Stimulated activated CD4-positive, alpha-beta T cell treated with anti-CD3 and anti-CD28 coated beads, Interleukin-2, amount 100 ng/mL, for 24 hours (primary cell): Measurements from ENCODE around the gene BSPRY.
"Not testable (repeated sequence)": the region's sequence is repeated elsewhere in the genome, so short reads cannot be mapped to it uniquely, and the experiment has no call there.

Experiments used
- DNase-seq, 2 donors: peaks; one replicate each; pipeline ENCODE4 v3.0.0-alpha.2; 2020

Gene BSPRY

GRCh38 chr9:113370806-113371325, 21.5 kb downstream of the BSPRY start:
- no peak for DNase-seq

- DNase-seq, result no peak
These were observed 22.7 kb downstream of the BSPRY start for GRCh38 chr9:113372059-113372458.

GRCh38 chr9:113373256-113373655, 23.9 kb downstream of the BSPRY start:
- no peak for DNase-seq

- no peak for DNase-seq
These were observed 24.5 kb downstream of the BSPRY start for GRCh38 chr9:113373676-113374392.

- peak in 1 of 2 donors; percentile 11 for DNase-seq
These were observed 26.0 kb downstream of the BSPRY start for GRCh38 chr9:113375057-113376023.

- DNase-seq, result peak; percentile 71 to 82
These were observed 27.6 kb downstream of the BSPRY start, which contains the start of gene HDHD3 for GRCh38 chr9:113376634-113377567. Gene HDHD3 (minus strand): TSS chr9:113376986. CDS start chr9:113374354, 2,632 bp downstream.

- not testable (repeated sequence) for DNase-seq
These were observed 29.9 kb downstream of the BSPRY start for GRCh38 chr9:113379094-113379828.

- not testable (repeated sequence) for DNase-seq
These were observed 30.5 kb downstream of the BSPRY start for GRCh38 chr9:113379829-113380210.

- DNase-seq, result no peak
These were observed 31.6 kb downstream of the BSPRY start for GRCh38 chr9:113380869-113381378.

- not testable (repeated sequence) for DNase-seq
These were observed 32.1 kb downstream of the BSPRY start for GRCh38 chr9:113381441-113381840.

- DNase-seq, result no peak
These were observed 32.6 kb downstream of the BSPRY start for GRCh38 chr9:113381909-113382411.

GRCh38 chr9:113386571-113387393, 37.4 kb downstream of the BSPRY start:
- DNase-seq, result no peak

- no peak for DNase-seq
These were observed 38.4 kb downstream of the BSPRY start for GRCh38 chr9:113387560-113388230.

GRCh38 chr9:113388833-113389232, 39.5 kb downstream of the BSPRY start:
- no peak for DNase-seq

- no peak for DNase-seq
These were observed 40.1 kb downstream of the BSPRY start for GRCh38 chr9:113389451-113389850.

GRCh38 chr9:113390192-113390960, 41.0 kb downstream of the BSPRY start:
- DNase-seq, result no peak

GRCh38 chr9:113391917-113392316, 42.6 kb downstream of the BSPRY start:
- no peak for DNase-seq

GRCh38 chr9:113393281-113393680, 43.9 kb downstream of the BSPRY start:
- DNase-seq, result no peak
